ENCODE results near the gene IL32.

Gene IL32

GRCh38 chr16:3020604-3021448 lies 44.6 kb upstream of the IL32 start:
- peak; percentile 68 for DNase-seq (ENCODE audit: low read depth)
- TF ChIP-seq CTCF (IDR thresholded peaks at IDR 0.05; ENCODE audit: control insufficient read depth, insufficient read depth, low read depth, low read length, missing control alignments): no peak
- H3K4me3 ChIP-seq (ENCODE audit: control insufficient read depth, low read depth, low read length): peak overlapping the region; percentile 82

- TF ChIP-seq CTCF (IDR thresholded peaks at IDR 0.05; ENCODE audit: control insufficient read depth, insufficient read depth, low read depth, low read length, missing control alignments): peak; percentile 44
- peak; percentile 82 for DNase-seq (ENCODE audit: low read depth)
- H3K4me3 ChIP-seq (ENCODE audit: control insufficient read depth, low read depth, low read length): peak overlapping the region; percentile 82
These were observed 43.8 kb upstream of the IL32 start for GRCh38 chr16:3021449-3022207.

- H3K4me3 ChIP-seq (ENCODE audit: control insufficient read depth, low read depth, low read length): peak overlapping the region; percentile 82
- no peak for TF ChIP-seq CTCF (IDR thresholded peaks at IDR 0.05; ENCODE audit: control insufficient read depth, insufficient read depth, low read depth, low read length, missing control alignments)
- DNase-seq (ENCODE audit: low read depth): peak; percentile 86
These were observed 43.2 kb upstream of the IL32 start for GRCh38 chr16:3022208-3022683.

GRCh38 chr16:3022684-3023414 lies 42.6 kb upstream of the IL32 start:
- peak overlapping the region; percentile 62 for H3K4me3 ChIP-seq (ENCODE audit: control insufficient read depth, low read depth, low read length)
- TF ChIP-seq CTCF (IDR thresholded peaks at IDR 0.05; ENCODE audit: control insufficient read depth, insufficient read depth, low read depth, low read length, missing control alignments): no peak
- DNase-seq (ENCODE audit: low read depth): no peak

- TF ChIP-seq CTCF (IDR thresholded peaks at IDR 0.05; ENCODE audit: control insufficient read depth, insufficient read depth, low read depth, low read length, missing control alignments): no peak
- DNase-seq (ENCODE audit: low read depth): peak; percentile 49
- peak overlapping the region; percentile 62 for H3K4me3 ChIP-seq (ENCODE audit: control insufficient read depth, low read depth, low read length)
These were observed 42.1 kb upstream of the IL32 start for GRCh38 chr16:3023415-3023668.

- DNase-seq (ENCODE audit: low read depth): peak; percentile 90
- peak within 1 kb of the TSS; percentile 62 for H3K4me3 ChIP-seq (ENCODE audit: control insufficient read depth, low read depth, low read length)
- TF ChIP-seq CTCF (IDR thresholded peaks at IDR 0.05; ENCODE audit: control insufficient read depth, insufficient read depth, low read depth, low read length, missing control alignments): no peak
These were observed 41.6 kb upstream of the IL32 start, which contains the start of the genes HCFC1R1 and THOC6 for GRCh38 chr16:3023669-3024478. Gene HCFC1R1 (minus strand): TSS chr16:3023942. CDS start chr16:3023941, 1 bp downstream. Gene THOC6 (plus strand): TSS chr16:3024035. CDS start chr16:3024327, 292 bp downstream.

Data from AG09309 (cell line).